A549 (cell line): ENCODE results near the gene OXT.

Source experiments
- CHD2 ChIP-seq: fragments of 150-350 bp; IDR thresholded peaks from 2 replicates; pipeline ENCODE4 v1.6.1; 2014; ENCODE audit warnings: low read length; ENCODE audit not compliant: partially characterized antibody
- CHD4 ChIP-seq: fragments of 200-600 bp; sonication (generic); IDR thresholded peaks from 2 replicates; pipeline ENCODE4 v1.6.1; 2016; ENCODE audit warnings: antibody characterized with exemption, mild to moderate bottlenecking, borderline replicate concordance
- CTCF ChIP-seq: fragments of >200 bp; sonication (Bioruptor Twin); formaldehyde crosslinking; IDR thresholded peaks from 3 replicates; pipeline ENCODE4 v1.5.1; 2016
- E2F6 ChIP-seq: IDR thresholded peaks from 2 replicates; pipeline ENCODE4 v1.6.1; 2012; ENCODE audit warnings: low read depth, borderline replicate concordance
- HEYL ChIP-seq: fragments of 250-450 bp; sonication (Bioruptor Pico); IDR thresholded peaks from 2 replicates; pipeline ENCODE4 v1.8.0; 2021; ENCODE audit warnings: mild to moderate bottlenecking, moderate library complexity
- KDM1A ChIP-seq: fragments of 200-600 bp; sonication (generic); IDR thresholded peaks from 2 replicates; pipeline ENCODE4 v1.6.1; 2016; ENCODE audit warnings: low read depth, mild to moderate bottlenecking
- KDM5A ChIP-seq: fragments of 200-600 bp; sonication (generic); IDR thresholded peaks from 2 replicates; pipeline ENCODE4 v1.6.1; 2016; ENCODE audit warnings: antibody characterized with exemption, mild to moderate bottlenecking
- MAZ ChIP-seq: fragments of 150-350 bp; IDR thresholded peaks from 2 replicates; pipeline ENCODE4 v1.6.1; 2014; ENCODE audit warnings: antibody characterized with exemption, low read depth, low read length, borderline replicate concordance
- MYC ChIP-seq: IDR thresholded peaks from 2 replicates; pipeline ENCODE4 v1.6.1; 2012; ENCODE audit warnings: mild to moderate bottlenecking, inconsistent platforms, low read length, improper control_type of control experiment, borderline replicate concordance
- POLR2A ChIP-seq: IDR thresholded peaks from 2 replicates; pipeline ENCODE4 v1.6.1; 2012; ENCODE audit warnings: mild to moderate bottlenecking, low read length
- RNF2 ChIP-seq: fragments of 200-600 bp; sonication (generic); IDR thresholded peaks from 2 replicates; pipeline ENCODE4 v1.6.1; 2016; ENCODE audit warnings: low read depth, mild to moderate bottlenecking, antibody characterized with exemption, moderate library complexity, borderline replicate concordance
- TF ChIP-seq, protein P1 (sequence below): fragments of 200-600 bp; sonication (generic); IDR thresholded peaks from 2 replicates; pipeline ENCODE4 v1.6.1; 2016; ENCODE audit warnings: antibody characterized with exemption, mild to moderate bottlenecking, moderate library complexity
- TF ChIP-seq, protein P2 (sequence below): IDR thresholded peaks from 2 replicates; pipeline ENCODE4 v1.6.1; 2012

- TF ChIP-seq, protein P1, sequence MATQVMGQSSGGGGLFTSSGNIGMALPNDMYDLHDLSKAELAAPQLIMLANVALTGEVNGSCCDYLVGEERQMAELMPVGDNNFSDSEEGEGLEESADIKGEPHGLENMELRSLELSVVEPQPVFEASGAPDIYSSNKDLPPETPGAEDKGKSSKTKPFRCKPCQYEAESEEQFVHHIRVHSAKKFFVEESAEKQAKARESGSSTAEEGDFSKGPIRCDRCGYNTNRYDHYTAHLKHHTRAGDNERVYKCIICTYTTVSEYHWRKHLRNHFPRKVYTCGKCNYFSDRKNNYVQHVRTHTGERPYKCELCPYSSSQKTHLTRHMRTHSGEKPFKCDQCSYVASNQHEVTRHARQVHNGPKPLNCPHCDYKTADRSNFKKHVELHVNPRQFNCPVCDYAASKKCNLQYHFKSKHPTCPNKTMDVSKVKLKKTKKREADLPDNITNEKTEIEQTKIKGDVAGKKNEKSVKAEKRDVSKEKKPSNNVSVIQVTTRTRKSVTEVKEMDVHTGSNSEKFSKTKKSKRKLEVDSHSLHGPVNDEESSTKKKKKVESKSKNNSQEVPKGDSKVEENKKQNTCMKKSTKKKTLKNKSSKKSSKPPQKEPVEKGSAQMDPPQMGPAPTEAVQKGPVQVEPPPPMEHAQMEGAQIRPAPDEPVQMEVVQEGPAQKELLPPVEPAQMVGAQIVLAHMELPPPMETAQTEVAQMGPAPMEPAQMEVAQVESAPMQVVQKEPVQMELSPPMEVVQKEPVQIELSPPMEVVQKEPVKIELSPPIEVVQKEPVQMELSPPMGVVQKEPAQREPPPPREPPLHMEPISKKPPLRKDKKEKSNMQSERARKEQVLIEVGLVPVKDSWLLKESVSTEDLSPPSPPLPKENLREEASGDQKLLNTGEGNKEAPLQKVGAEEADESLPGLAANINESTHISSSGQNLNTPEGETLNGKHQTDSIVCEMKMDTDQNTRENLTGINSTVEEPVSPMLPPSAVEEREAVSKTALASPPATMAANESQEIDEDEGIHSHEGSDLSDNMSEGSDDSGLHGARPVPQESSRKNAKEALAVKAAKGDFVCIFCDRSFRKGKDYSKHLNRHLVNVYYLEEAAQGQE: no peak
- TF ChIP-seq KDM5A: no peak
- no peak for TF ChIP-seq POLR2A
- no peak for TF ChIP-seq KDM1A
- no peak for TF ChIP-seq CHD2
- no peak for TF ChIP-seq MAZ
- TF ChIP-seq CTCF: no peak
- TF ChIP-seq MYC: no peak
- TF ChIP-seq, protein P2, sequence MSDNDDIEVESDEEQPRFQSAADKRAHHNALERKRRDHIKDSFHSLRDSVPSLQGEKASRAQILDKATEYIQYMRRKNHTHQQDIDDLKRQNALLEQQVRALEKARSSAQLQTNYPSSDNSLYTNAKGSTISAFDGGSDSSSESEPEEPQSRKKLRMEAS: no peak
- no peak for TF ChIP-seq E2F6
- no peak for TF ChIP-seq RNF2
- no peak for TF ChIP-seq CHD4
- no peak for TF ChIP-seq HEYL (CRISPR knock-in tag)
Observed at GRCh38 chr20:3041854-3042409, 29.5 kb upstream of the OXT start.
